Neural cell (in vitro differentiated cells): ENCODE results near the gene CLCN1.

Source experiments
- CTCF ChIP-seq: fragments of 450-650 bp; IDR thresholded peaks from 2 replicates; pipeline ENCODE4 v1.5.1; 2014; ENCODE audit warnings: antibody characterized with exemption, mild to moderate bottlenecking, moderate library complexity; ENCODE audit not compliant: poor library complexity, severe bottlenecking
- EP300 ChIP-seq: fragments of 450-650 bp; conservative IDR thresholded peaks from 2 replicates; pipeline ENCODE4 v1.6.1; 2014; ENCODE audit warnings: antibody characterized with exemption, mild to moderate bottlenecking, moderate library complexity; ENCODE audit not compliant: poor library complexity, severe bottlenecking

- no peak for TF ChIP-seq CTCF
- no peak for TF ChIP-seq EP300
These were observed 59.6 kb downstream of the CLCN1 start for GRCh38 chr7:143375298-143376034.
